Mesendoderm (in vitro differentiated cells): ENCODE results near the gene CLC.

Experiments used
- DNase-seq: peaks from one replicate; pipeline ENCODE4 v3.0.0; 2013
- H2AK5ac ChIP-seq: 2 replicates; pipeline ENCODE4 v1.6.1; 2013; ENCODE audit warnings: low read length, inconsistent platforms
- H2BK120ac ChIP-seq: 2 replicates; pipeline ENCODE4 v1.6.1; 2013; ENCODE audit warnings: low read depth, mild to moderate bottlenecking, low read length, moderate library complexity, mixed read lengths
- H2BK15ac ChIP-seq: replicated peaks from 2 replicates; pipeline ENCODE4 v1.6.1; 2013; ENCODE audit warnings: low read depth, mild to moderate bottlenecking, moderate library complexity
- H2BK5ac ChIP-seq: 2 replicates; pipeline ENCODE4 v1.6.1; 2013; ENCODE audit warnings: low read length, inconsistent platforms
- H3K18ac ChIP-seq: 2 replicates; pipeline ENCODE4 v1.6.1; 2013; ENCODE audit warnings: mild to moderate bottlenecking, low read length, mixed read lengths
- H3K23ac ChIP-seq: one replicate; pipeline ENCODE4 v1.6.1; 2013; ENCODE audit warnings: low read length
- H3K27ac ChIP-seq: 2 replicates; pipeline ENCODE4 v1.5.1; 2013; ENCODE audit warnings: low read depth, mild to moderate bottlenecking, inconsistent platforms, low read length, moderate library complexity
- H3K27me3 ChIP-seq: 2 replicates; pipeline ENCODE4 v1.6.1; 2013; ENCODE audit warnings: low read length, control low read depth, mild to moderate bottlenecking, inconsistent platforms; ENCODE audit not compliant: insufficient read depth, poor library complexity
- H3K36me3 ChIP-seq: 2 replicates; pipeline ENCODE4 v1.6.1; 2013; ENCODE audit warnings: low read length, inconsistent platforms; ENCODE audit not compliant: control insufficient read depth, insufficient read depth
- H3K4ac ChIP-seq: one replicate; pipeline ENCODE4 v1.6.1; 2013; ENCODE audit warnings: low read depth, mild to moderate bottlenecking, low read length, moderate library complexity
- H3K4me1 ChIP-seq: 2 replicates; pipeline ENCODE4 v1.6.1; 2013; ENCODE audit warnings: low read depth, low read length, inconsistent platforms; ENCODE audit not compliant: control insufficient read depth
- H3K4me2 ChIP-seq: 2 replicates; pipeline ENCODE4 v1.6.1; 2013; ENCODE audit warnings: low read length
- H3K4me3 ChIP-seq: 2 replicates; pipeline ENCODE4 v1.5.1; 2013; ENCODE audit warnings: mild to moderate bottlenecking, low read length
- H3K56ac ChIP-seq: one replicate; pipeline ENCODE4 v1.6.1; 2013; ENCODE audit warnings: low read length
- H3K79me1 ChIP-seq: 2 replicates; pipeline ENCODE4 v1.6.1; 2013; ENCODE audit warnings: low read length, inconsistent platforms
- H3K79me2 ChIP-seq: 2 replicates; pipeline ENCODE4 v1.6.1; 2013; ENCODE audit warnings: mild to moderate bottlenecking, low read length; ENCODE audit not compliant: control insufficient read depth, insufficient read depth
- H3K9ac ChIP-seq: 2 replicates; pipeline ENCODE4 v1.6.1; 2013; ENCODE audit warnings: low read length, inconsistent platforms
- H4K5ac ChIP-seq: one replicate; pipeline ENCODE4 v1.6.1; 2013; ENCODE audit warnings: low read length
- H4K8ac ChIP-seq: one replicate; pipeline ENCODE4 v1.6.1; 2013; ENCODE audit warnings: low read depth, mild to moderate bottlenecking, control low read depth, low read length, moderate library complexity
- WGBS: extraction: QIAGEN DNeasy Blood & Tissue Kit; methylation state at CpG from one replicate; pipeline ENCODE4 v1.1.7; 2013; ENCODE audit warnings: low lambda C conversion rate, missing lambda C conversion rate; ENCODE audit not compliant: insufficient coverage; ENCODE audit errors: extremely low coverage; 5-methylcytosine and 5-hydroxymethylcytosine counted together

CLC gene

DNA sequence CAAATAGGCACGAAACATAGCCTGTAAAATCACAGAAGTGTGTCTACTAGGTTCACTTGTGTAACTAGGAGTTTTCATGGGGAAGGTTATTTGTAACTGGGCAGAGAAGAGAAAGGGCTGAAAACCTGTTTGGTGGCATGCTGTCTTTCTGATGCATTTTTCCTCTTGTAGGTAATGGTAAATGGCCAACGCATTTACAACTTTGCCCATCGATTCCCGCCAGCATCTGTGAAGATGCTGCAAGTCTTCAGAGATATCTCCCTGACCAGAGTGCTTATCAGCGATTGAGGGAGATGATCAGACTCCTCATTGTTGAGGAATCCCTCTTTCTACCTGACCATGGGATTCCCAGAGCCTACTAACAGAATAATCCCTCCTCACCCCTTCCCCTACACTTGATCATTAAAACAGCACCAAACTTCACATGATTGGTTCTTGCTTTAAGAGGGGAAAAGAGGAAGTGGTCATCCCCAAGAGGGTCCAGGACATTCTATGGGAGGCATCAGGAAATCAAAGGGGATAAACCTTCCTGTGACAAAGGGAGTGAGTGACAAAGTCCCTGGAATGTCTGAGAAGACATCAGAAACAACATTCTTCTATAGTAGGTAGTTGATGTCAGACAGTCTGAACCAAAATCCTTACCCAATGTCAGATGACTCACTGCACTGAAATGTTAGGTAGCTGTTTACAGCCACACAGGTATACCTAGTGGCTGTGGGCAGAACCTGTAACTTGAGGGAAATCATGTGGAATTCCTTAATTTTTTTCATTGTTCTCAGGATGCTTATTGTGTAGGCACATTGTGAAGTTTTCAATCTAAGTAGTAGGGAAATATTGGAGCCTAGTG lies 28.6 kb downstream of the CLC start:
- H3K4me2 ChIP-seq, result no peak overlapping the region
- no peaks in the 10 kb centered on the region for H3K79me2 ChIP-seq
- no CpG with 5 or more reads among the region's 5 CpGs for WGBS
- H4K5ac ChIP-seq, result no peak overlapping the region
- no peak overlapping the region for H2BK120ac ChIP-seq
- no peak overlapping the region for H3K56ac ChIP-seq
- peak; percentile 80 for DNase-seq
- H3K36me3 ChIP-seq, result no peaks in the 10 kb centered on the region
- H3K27me3 ChIP-seq, result no peaks in the 10 kb centered on the region
- no peak overlapping the region for H3K4ac ChIP-seq
- H3K23ac ChIP-seq, result no peak overlapping the region
- no peaks in the 10 kb centered on the region for H3K4me1 ChIP-seq
- H3K18ac ChIP-seq, result no peak overlapping the region
- no peak overlapping the region for H3K27ac ChIP-seq
- no peak overlapping the region for H2BK15ac ChIP-seq
- H2BK5ac ChIP-seq, result no peak overlapping the region
- H3K9ac ChIP-seq, result no peak overlapping the region
- no peak overlapping the region for H2AK5ac ChIP-seq
- H3K4me3 ChIP-seq, result no peak overlapping the region
- H4K8ac ChIP-seq, result no peak overlapping the region
- no peaks in the 10 kb centered on the region for H3K79me1 ChIP-seq

GRCh38 chr19:39708594-39708993 lies 29.2 kb downstream of the CLC start:
- Histone ChIP-seq H3K4me2 (no peak overlapping the region), H3K27ac (no peak overlapping the region), H2BK15ac (no peak overlapping the region), H2BK120ac (no peak overlapping the region), H3K9ac (no peak overlapping the region), H3K79me2 (no peaks in the 10 kb centered on the region), H4K5ac (no peak overlapping the region), H3K36me3 (no peaks in the 10 kb centered on the region), H3K79me1 (no peaks in the 10 kb centered on the region), H3K4me3 (no peak overlapping the region), H3K23ac (no peak overlapping the region), H3K18ac (no peak overlapping the region), H2BK5ac (no peak overlapping the region), H4K8ac (no peak overlapping the region), H2AK5ac (no peak overlapping the region), H3K56ac (no peak overlapping the region), H3K27me3 (no peaks in the 10 kb centered on the region), H3K4ac (no peak overlapping the region), H3K4me1 (no peaks in the 10 kb centered on the region)
- WGBS, result no CpG with 5 or more reads among the region's 6 CpGs
- no peak for DNase-seq

GRCh38 chr19:39705578-39706188 lies 32.1 kb downstream of the CLC start:
- H2AK5ac ChIP-seq, result no peak overlapping the region
- H3K27ac ChIP-seq, result no peak overlapping the region
- H3K36me3 ChIP-seq, result no peaks in the 10 kb centered on the region
- no peak overlapping the region for H3K23ac ChIP-seq
- H2BK15ac ChIP-seq, result no peak overlapping the region
- no peaks in the 10 kb centered on the region for H3K4me1 ChIP-seq
- no peaks in the 10 kb centered on the region for H3K27me3 ChIP-seq
- no peak overlapping the region for H3K4me2 ChIP-seq
- H2BK5ac ChIP-seq, result no peak overlapping the region
- H3K79me1 ChIP-seq, result no peaks in the 10 kb centered on the region
- DNase-seq, result no peak
- no peak overlapping the region for H3K18ac ChIP-seq
- WGBS, result no CpG with 5 or more reads among the region's 8 CpGs
- no peak overlapping the region for H4K5ac ChIP-seq
- H3K9ac ChIP-seq, result no peak overlapping the region
- H3K4ac ChIP-seq, result no peak overlapping the region
- no peak overlapping the region for H4K8ac ChIP-seq
- no peak overlapping the region for H3K4me3 ChIP-seq
- no peak overlapping the region for H2BK120ac ChIP-seq
- no peak overlapping the region for H3K56ac ChIP-seq
- H3K79me2 ChIP-seq, result no peaks in the 10 kb centered on the region

- Histone ChIP-seq H2AK5ac (no peak within 1 kb of the TSS), H3K9ac (no peak within 1 kb of the TSS), H3K18ac (no peak within 1 kb of the TSS), H3K23ac (no peak within 1 kb of the TSS), H4K5ac (no peak within 1 kb of the TSS), H3K4ac (no peak within 1 kb of the TSS), H3K36me3 (no peaks in the 10 kb centered on the region), H3K4me1 (no peaks in the 10 kb centered on the region), H2BK15ac (no peak within 1 kb of the TSS), H3K79me2 (no peaks in the 10 kb centered on the region), H3K4me3 (no peak within 1 kb of the TSS), H4K8ac (no peak within 1 kb of the TSS), H3K4me2 (no peak within 1 kb of the TSS), H2BK5ac (no peak within 1 kb of the TSS), H3K56ac (no peak within 1 kb of the TSS), H3K27ac (no peak within 1 kb of the TSS), H3K27me3 (no peaks in the 10 kb centered on the region), H3K79me1 (no peaks in the 10 kb centered on the region), H2BK120ac (no peak within 1 kb of the TSS)
- peak; percentile 21 for DNase-seq
- WGBS, result no CpG with 5 or more reads among the region's 6 CpGs
Observed at GRCh38 chr19:39704181-39705044, 33.4 kb downstream of the CLC start, which contains the start of gene LGALS14. LGALS14 (plus strand) TSS chr19:39704481; CDS start chr19:39704529, 48 bp downstream.

DNA sequence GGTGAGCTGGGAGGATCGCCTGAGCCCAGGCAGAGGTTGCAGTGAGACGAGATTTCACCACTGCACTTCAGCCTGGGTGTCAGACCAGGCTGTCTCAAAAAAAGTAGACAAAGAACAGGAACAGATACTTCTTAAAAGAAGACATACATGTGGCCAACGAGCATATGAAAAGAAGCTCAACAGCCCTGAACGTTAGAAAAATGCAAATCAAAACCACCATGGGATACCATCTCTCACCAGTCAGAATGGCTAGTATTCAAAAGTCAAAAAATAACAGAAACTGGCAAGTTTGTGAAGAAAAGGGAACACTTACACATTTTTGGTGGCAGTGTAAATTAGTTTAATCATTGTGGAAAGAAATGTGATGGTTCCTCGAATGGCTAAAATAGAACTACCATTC lies 36.5 kb downstream of the CLC start:
- Histone ChIP-seq H3K4me3 (no peak overlapping the region), H2BK5ac (no peak overlapping the region), H3K23ac (no peak overlapping the region), H3K27ac (no peak overlapping the region), H3K4me2 (no peak overlapping the region), H3K36me3 (no peaks in the 10 kb centered on the region), H2BK120ac (no peak overlapping the region), H4K5ac (no peak overlapping the region), H2BK15ac (no peak overlapping the region), H2AK5ac (no peak overlapping the region), H3K27me3 (no peaks in the 10 kb centered on the region), H3K79me2 (no peaks in the 10 kb centered on the region), H3K4me1 (no peaks in the 10 kb centered on the region), H3K9ac (no peak overlapping the region), H4K8ac (no peak overlapping the region), H3K4ac (no peak overlapping the region), H3K18ac (no peak overlapping the region), H3K79me1 (no peaks in the 10 kb centered on the region), H3K56ac (no peak overlapping the region)
- WGBS, result no CpG with 5 or more reads among the region's 5 CpGs
- DNase-seq, result no peak
